Muscle of leg (tissue), 11 donors: ENCODE data around the gene MIDN. TPM values are rescaled to one million over a fixed set of nuclear protein-coding genes. Genes with fewer than 3 reads are reported as not detected.

Experiments
- DNase-seq: peaks from one replicate; pipeline ENCODE4 v3.0.0; 2013
- H3K27ac ChIP-seq: one replicate; pipeline ENCODE4 v1.5.1; 2013; ENCODE audit warnings: mild to moderate bottlenecking, low read length, control low read depth
- H3K27me3 ChIP-seq: one replicate; pipeline ENCODE4 v1.6.1; 2013; ENCODE audit warnings: low read length; ENCODE audit not compliant: control insufficient read depth, insufficient read depth
- H3K36me3 ChIP-seq: one replicate; pipeline ENCODE4 v1.6.1; 2013; ENCODE audit warnings: low read length; ENCODE audit not compliant: control insufficient read depth, insufficient read depth
- H3K4me1 ChIP-seq: one replicate; pipeline ENCODE4 v1.6.1; 2013; ENCODE audit warnings: low read length; ENCODE audit not compliant: control insufficient read depth, insufficient read depth
- H3K4me3 ChIP-seq: one replicate; pipeline ENCODE4 v1.5.1; 2013; ENCODE audit warnings: low read length, control low read depth
- H3K9me3 ChIP-seq: replicated peaks from 2 replicates; pipeline ENCODE4 v1.6.1; 2013; ENCODE audit warnings: low read depth, low read length; ENCODE audit not compliant: control insufficient read depth
- WGBS: methylation state at CpG from one replicate; pipeline ENCODE4 v1.1.5; 2013; ENCODE audit warnings: missing lambda C conversion rate; ENCODE audit not compliant: insufficient coverage; 5-methylcytosine and 5-hydroxymethylcytosine counted together
- polyA plus RNA-seq, 8 donors: library from polyadenylated mRNA; unstranded; fragments of 120-200 nt; gene quantifications; one replicate each; pipeline versions ENCODE4 v1.2.1 to v1.2.3, GENCODE V29; 2013; ENCODE audit warnings: inconsistent platforms in 1 of 8, low replicate concordance in 1 of 8; ENCODE audit not compliant: insufficient read length in 8 of 8, insufficient read depth in 1 of 8
- total RNA-seq: library from RNA; stranded (reverse); fragments of 120-200 nt; gene quantifications from one replicate; pipeline ENCODE4 v1.2.4, GENCODE V29; 2013

Gene MIDN
- total and polyA plus RNA-seq, 9 donors, result 9.2 to 54.7 (median 38.9) TPM

- no peak for DNase-seq
- 54% methylated on average over 3 of the region's 11 CpGs for WGBS
- H3K36me3 ChIP-seq, result no peaks in the 10 kb centered on the region
Observed at GRCh38 chr19:1308718-1309117, 60.3 kb downstream of the MIDN start.

More at GRCh38 chr19:1308718-1309117, 60.3 kb downstream of the MIDN start:
- Histone ChIP-seq H3K27me3 (peaks cover 15% of the 10 kb centered on the region), H3K4me3 (no peak overlapping the region), H3K4me1 (peaks cover 28% of the 10 kb centered on the region), H3K9me3 (no peaks in the 10 kb centered on the region), H3K27ac (no peak overlapping the region)

Other genes starting within 250 kb of the MIDN start
- not detected for gene GRIN3B, start 248.2 kb upstream of the MIDN start, total RNA-seq
- gene GRIN3B, start 248.2 kb upstream of the MIDN start, polyA plus RNA-seq, result under 1 TPM; 0.11 to 0.58 (median 0.30) TPM
- 60.5 TPM for gene TMEM259, start 227.5 kb upstream of the MIDN start, total RNA-seq
- 100 to 1,000 TPM in 3 of 8 donors, 10 to 100 TPM in 5; 73.8 to 115 (median 87.3) TPM for gene TMEM259, start 227.5 kb upstream of the MIDN start, polyA plus RNA-seq
- not detected for gene RNU6-2, start 227.1 kb upstream of the MIDN start, total RNA-seq
- gene RNU6-2, start 227.1 kb upstream of the MIDN start, polyA plus RNA-seq, result not detected
- 31.3 TPM for gene CNN2, start 222.0 kb upstream of the MIDN start, total RNA-seq
- gene CNN2, start 222.0 kb upstream of the MIDN start, polyA plus RNA-seq, result 10 to 100 TPM; 51.3 to 64.9 (median 54.3) TPM
- 8.9 TPM for gene ABCA7, start 208.5 kb upstream of the MIDN start, total RNA-seq
- 10 to 100 TPM in 7 of 8 donors, 1 to 10 TPM in 1; 7.9 to 23.0 (median 15.6) TPM for gene ABCA7, start 208.5 kb upstream of the MIDN start, polyA plus RNA-seq
- 5.0 TPM for gene ARHGAP45, start 181.4 kb upstream of the MIDN start, total RNA-seq
- 10 to 100 TPM in 7 of 8 donors, 1 to 10 TPM in 1; 8.6 to 13.1 (median 11.2) TPM for gene ARHGAP45, start 181.4 kb upstream of the MIDN start, polyA plus RNA-seq
- 69.6 TPM for gene POLR2E, start 153.2 kb upstream of the MIDN start, total RNA-seq
- 100 to 1,000 TPM; 117 to 149 (median 133) TPM for gene POLR2E, start 153.2 kb upstream of the MIDN start, polyA plus RNA-seq
- 145 TPM for gene GPX4, start 144.6 kb upstream of the MIDN start, total RNA-seq
- gene GPX4, start 144.6 kb upstream of the MIDN start, polyA plus RNA-seq, result 100 to 1,000 TPM; 156 to 203 (median 163) TPM
- gene SBNO2, start 74.3 kb upstream of the MIDN start, total RNA-seq, result 7.4 TPM
- gene SBNO2, start 74.3 kb upstream of the MIDN start, polyA plus RNA-seq, result 10 to 100 TPM in 6 of 8 donors, 1 to 10 TPM in 2; 8.8 to 16.7 (median 12.4) TPM
- 46.9 TPM for gene STK11, start 42.8 kb upstream of the MIDN start, total RNA-seq
- 10 to 100 TPM; 45.3 to 59.1 (median 56.8) TPM for gene STK11, start 42.8 kb upstream of the MIDN start, polyA plus RNA-seq
- gene CBARP, start 10.6 kb upstream of the MIDN start, total RNA-seq, result 0.84 TPM
- 1 to 10 TPM; 1.1 to 2.9 (median 1.9) TPM for gene CBARP, start 10.6 kb upstream of the MIDN start, polyA plus RNA-seq
- 99.2 TPM for gene ATP5F1D, start 6.8 kb upstream of the MIDN start, total RNA-seq
- 100 to 1,000 TPM; 134 to 211 (median 166) TPM for gene ATP5F1D, start 6.8 kb upstream of the MIDN start, polyA plus RNA-seq
- gene CIRBP, start 20.7 kb downstream of the MIDN start, total RNA-seq, result 402 TPM
- gene CIRBP, start 20.7 kb downstream of the MIDN start, polyA plus RNA-seq, result 100 to 1,000 TPM; 505 to 613 (median 556) TPM
- gene FAM174C, start 26.9 kb downstream of the MIDN start, total RNA-seq, result 14.0 TPM
- 10 to 100 TPM; 11.6 to 17.8 (median 15.1) TPM for gene FAM174C, start 26.9 kb downstream of the MIDN start, polyA plus RNA-seq
- gene EFNA2, start 37.3 kb downstream of the MIDN start, total RNA-seq, result 1.1 TPM
- gene EFNA2, start 37.3 kb downstream of the MIDN start, polyA plus RNA-seq, result 1 to 10 TPM in 7 of 8 donors, under 1 TPM in 1; 0.42 to 4.5 (median 2.5) TPM
- gene NDUFS7, start 135.3 kb downstream of the MIDN start, total RNA-seq, result 73.5 TPM
- gene NDUFS7, start 135.3 kb downstream of the MIDN start, polyA plus RNA-seq, result 100 to 1,000 TPM in 1 of 8 donors, 10 to 100 TPM in 7; 67.7 to 106 (median 89.7) TPM
- 115 TPM for gene GAMT, start 153.0 kb downstream of the MIDN start, total RNA-seq
- gene GAMT, start 153.0 kb downstream of the MIDN start, polyA plus RNA-seq, result 100 to 1,000 TPM; 149 to 232 (median 209) TPM
- gene DAZAP1, start 159.0 kb downstream of the MIDN start, total RNA-seq, result 41.0 TPM
- 10 to 100 TPM; 61.0 to 80.2 (median 69.6) TPM for gene DAZAP1, start 159.0 kb downstream of the MIDN start, polyA plus RNA-seq
- 973 TPM for gene RPS15, start 189.8 kb downstream of the MIDN start, total RNA-seq
- 1,000 to 10,000 TPM; 1,073 to 1,562 (median 1,234) TPM for gene RPS15, start 189.8 kb downstream of the MIDN start, polyA plus RNA-seq
- gene APC2, start 201.5 kb downstream of the MIDN start, total RNA-seq, result 0.40 TPM
- 1 to 10 TPM in 6 of 8 donors, under 1 TPM in 2; 0.87 to 1.3 (median 1.1) TPM for gene APC2, start 201.5 kb downstream of the MIDN start, polyA plus RNA-seq
- gene C19orf25, start 230.6 kb downstream of the MIDN start, total RNA-seq, result 21.2 TPM
- gene C19orf25, start 230.6 kb downstream of the MIDN start, polyA plus RNA-seq, result 10 to 100 TPM; 17.5 to 23.9 (median 20.5) TPM
- 0.84 TPM for gene PCSK4, start 241.8 kb downstream of the MIDN start, total RNA-seq
- 1 to 10 TPM in 4 of 8 donors, under 1 TPM in 4; 0.76 to 3.1 (median 1.2) TPM for gene PCSK4, start 241.8 kb downstream of the MIDN start, polyA plus RNA-seq
- 0.58 TPM for gene REEP6, start 242.6 kb downstream of the MIDN start, total RNA-seq
- gene REEP6, start 242.6 kb downstream of the MIDN start, polyA plus RNA-seq, result 10 to 100 TPM in 1 of 8 donors, 1 to 10 TPM in 7; 1.5 to 11.9 (median 2.0) TPM